ENCODE results near the gene DDX39A. TPM values are rescaled to one million over a fixed set of nuclear protein-coding genes. Genes with fewer than 3 reads are reported as not detected.

The DDX39A gene
- polyA plus RNA-seq, 1 donor from 2014 or later: 76.4 TPM

DNA sequence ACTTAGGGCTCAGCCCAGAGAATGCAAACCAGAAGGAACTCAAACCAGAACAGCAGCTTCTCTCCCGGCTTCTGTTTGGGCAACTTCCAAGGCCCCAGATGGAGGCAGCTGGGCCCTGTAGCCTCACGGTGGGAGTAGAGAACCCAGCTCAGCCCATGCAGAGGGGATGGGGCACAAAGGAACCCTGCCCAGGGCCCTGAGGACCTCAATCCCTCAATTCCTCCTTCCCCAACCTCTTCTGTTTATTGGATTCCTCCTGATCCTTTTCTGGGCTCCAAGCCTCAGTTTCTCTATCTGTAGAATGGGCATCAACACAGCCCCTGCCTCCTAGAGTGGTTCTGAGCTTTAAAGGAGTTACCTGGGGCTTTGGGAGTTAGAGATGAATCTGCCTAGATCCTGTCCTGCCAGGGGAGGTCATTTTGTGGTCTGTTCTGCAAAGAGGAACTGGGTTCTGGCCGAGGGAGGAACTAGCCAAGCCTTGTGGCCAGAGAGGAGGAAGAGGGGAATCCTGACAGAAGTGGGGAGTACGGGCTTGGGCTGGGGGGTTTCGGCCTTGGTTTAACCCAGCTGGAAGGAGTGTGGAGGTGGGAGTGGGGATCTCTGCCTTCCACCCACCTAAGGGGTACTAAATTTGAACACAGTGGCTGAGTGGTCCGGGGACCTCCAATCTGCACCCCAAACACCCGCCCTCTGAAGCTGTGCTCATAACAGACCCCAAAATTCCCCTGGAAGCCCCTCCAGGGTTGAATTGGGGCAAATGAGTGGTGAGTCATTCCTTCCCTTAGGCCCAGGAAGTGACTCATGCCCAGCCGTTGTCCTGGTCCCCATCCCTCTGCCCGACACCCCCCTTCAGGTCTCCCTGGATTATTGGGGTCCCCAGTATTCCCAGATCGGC is 35.2 kb downstream of the DDX39A start:
- Histone ChIP-seq H3K4me3 (ENCODE audit: low read length) (no peak overlapping the region), H3K9ac (ENCODE audit: low read length) (no peak overlapping the region), H3K27me3 (ENCODE audit: insufficient read depth, low read depth, low read length) (no peaks in the 10 kb centered on the region), H4K20me1 (ENCODE audit: insufficient read depth) (no peaks in the 10 kb centered on the region), H3K27ac (ENCODE audit: low read length) (no peak overlapping the region), H2AFZ (ENCODE audit: low read depth, low read length) (no peak overlapping the region), H3K79me2 (replicated peaks; ENCODE audit: insufficient read depth, low read length) (no peaks in the 10 kb centered on the region), H3K9me3 (ENCODE audit: low read length) (no peaks in the 10 kb centered on the region), H3K36me3 (ENCODE audit: insufficient read depth, low read length) (no peaks in the 10 kb centered on the region), H3F3A (ENCODE audit: insufficient read depth, low read length, poor library complexity, severe bottlenecking) (no peaks in the 10 kb centered on the region), H3K9me2 (ENCODE audit: insufficient read depth, low read length) (no peaks in the 10 kb centered on the region), H3K4me2 (ENCODE audit: low read length) (no peak overlapping the region)
- TF ChIP-seq, protein P1, sequence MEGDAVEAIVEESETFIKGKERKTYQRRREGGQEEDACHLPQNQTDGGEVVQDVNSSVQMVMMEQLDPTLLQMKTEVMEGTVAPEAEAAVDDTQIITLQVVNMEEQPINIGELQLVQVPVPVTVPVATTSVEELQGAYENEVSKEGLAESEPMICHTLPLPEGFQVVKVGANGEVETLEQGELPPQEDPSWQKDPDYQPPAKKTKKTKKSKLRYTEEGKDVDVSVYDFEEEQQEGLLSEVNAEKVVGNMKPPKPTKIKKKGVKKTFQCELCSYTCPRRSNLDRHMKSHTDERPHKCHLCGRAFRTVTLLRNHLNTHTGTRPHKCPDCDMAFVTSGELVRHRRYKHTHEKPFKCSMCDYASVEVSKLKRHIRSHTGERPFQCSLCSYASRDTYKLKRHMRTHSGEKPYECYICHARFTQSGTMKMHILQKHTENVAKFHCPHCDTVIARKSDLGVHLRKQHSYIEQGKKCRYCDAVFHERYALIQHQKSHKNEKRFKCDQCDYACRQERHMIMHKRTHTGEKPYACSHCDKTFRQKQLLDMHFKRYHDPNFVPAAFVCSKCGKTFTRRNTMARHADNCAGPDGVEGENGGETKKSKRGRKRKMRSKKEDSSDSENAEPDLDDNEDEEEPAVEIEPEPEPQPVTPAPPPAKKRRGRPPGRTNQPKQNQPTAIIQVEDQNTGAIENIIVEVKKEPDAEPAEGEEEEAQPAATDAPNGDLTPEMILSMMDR (IDR thresholded peaks at IDR 0.05; ENCODE audit: poor library complexity, severe bottlenecking): no peak
- TF ChIP-seq EP300 (conservative IDR thresholded peaks at IDR 0.05; ENCODE audit: poor library complexity, severe bottlenecking) (no peak), POLR2AphosphoS5 (IDR thresholded peaks at IDR 0.05) (no peak), TAF1 (IDR thresholded peaks at IDR 0.05; ENCODE audit: low read depth) (no peak), EZH2 (IDR thresholded peaks at IDR 0.05; ENCODE audit: borderline replicate concordance, insufficient read depth, low read length, poor library complexity, severe bottlenecking) (no peak), SMC3 (conservative IDR thresholded peaks at IDR 0.05; ENCODE audit: poor library complexity) (no peak), RAD21 (conservative IDR thresholded peaks at IDR 0.05) (no peak), MXI1 (conservative IDR thresholded peaks at IDR 0.05; ENCODE audit: poor library complexity, severe bottlenecking) (no peak)
- TF ChIP-seq, protein P2, sequence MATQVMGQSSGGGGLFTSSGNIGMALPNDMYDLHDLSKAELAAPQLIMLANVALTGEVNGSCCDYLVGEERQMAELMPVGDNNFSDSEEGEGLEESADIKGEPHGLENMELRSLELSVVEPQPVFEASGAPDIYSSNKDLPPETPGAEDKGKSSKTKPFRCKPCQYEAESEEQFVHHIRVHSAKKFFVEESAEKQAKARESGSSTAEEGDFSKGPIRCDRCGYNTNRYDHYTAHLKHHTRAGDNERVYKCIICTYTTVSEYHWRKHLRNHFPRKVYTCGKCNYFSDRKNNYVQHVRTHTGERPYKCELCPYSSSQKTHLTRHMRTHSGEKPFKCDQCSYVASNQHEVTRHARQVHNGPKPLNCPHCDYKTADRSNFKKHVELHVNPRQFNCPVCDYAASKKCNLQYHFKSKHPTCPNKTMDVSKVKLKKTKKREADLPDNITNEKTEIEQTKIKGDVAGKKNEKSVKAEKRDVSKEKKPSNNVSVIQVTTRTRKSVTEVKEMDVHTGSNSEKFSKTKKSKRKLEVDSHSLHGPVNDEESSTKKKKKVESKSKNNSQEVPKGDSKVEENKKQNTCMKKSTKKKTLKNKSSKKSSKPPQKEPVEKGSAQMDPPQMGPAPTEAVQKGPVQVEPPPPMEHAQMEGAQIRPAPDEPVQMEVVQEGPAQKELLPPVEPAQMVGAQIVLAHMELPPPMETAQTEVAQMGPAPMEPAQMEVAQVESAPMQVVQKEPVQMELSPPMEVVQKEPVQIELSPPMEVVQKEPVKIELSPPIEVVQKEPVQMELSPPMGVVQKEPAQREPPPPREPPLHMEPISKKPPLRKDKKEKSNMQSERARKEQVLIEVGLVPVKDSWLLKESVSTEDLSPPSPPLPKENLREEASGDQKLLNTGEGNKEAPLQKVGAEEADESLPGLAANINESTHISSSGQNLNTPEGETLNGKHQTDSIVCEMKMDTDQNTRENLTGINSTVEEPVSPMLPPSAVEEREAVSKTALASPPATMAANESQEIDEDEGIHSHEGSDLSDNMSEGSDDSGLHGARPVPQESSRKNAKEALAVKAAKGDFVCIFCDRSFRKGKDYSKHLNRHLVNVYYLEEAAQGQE (IDR thresholded peaks at IDR 0.05; ENCODE audit: borderline replicate concordance): no peak

DNA sequence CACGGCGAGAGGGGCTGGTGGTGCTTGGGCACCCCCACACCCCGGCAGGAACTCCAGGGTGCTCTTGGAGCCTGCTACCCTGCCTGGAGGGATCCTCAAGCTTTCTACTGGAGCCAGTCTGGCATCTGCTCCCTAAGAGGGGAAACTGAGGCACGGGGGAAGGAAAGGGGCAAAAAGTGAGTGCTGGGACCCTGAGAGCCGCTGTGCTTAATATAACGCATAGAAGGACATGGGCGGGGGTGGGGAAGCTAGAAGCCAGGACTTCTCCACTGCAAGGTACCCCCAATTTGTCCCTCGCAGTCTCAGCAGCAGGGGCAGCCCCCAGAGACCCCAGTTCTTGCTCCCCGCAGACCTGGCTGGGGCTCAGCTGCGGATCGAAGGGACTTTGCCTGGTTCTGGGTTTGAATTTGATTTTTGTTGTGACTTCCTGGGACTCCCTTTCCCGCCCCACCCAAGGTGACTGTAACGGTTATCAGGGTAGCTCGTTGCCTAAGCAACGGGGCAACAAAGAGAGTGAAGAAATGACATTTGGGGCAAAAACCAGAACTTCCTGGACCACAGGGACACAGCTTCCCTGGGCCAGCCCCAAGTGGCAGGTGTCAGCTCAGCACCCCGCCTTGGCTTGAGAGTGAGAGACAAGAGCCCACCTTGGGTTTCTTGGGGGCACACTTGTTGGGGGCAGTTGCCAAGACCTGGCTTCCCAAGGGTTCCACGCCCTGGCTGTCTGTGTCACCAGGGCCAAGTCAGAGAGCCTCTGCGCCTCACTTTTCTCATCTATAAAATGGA is 37.3 kb downstream of the DDX39A start:
- H4K20me1 ChIP-seq (ENCODE audit: insufficient read depth): no peaks in the 10 kb centered on the region
- no peak overlapping the region for H3K4me3 ChIP-seq (ENCODE audit: low read length)
- no peaks in the 10 kb centered on the region for H3K9me3 ChIP-seq (ENCODE audit: low read length)
- H3K9ac ChIP-seq (ENCODE audit: low read length): no peak overlapping the region
- TF ChIP-seq, protein P1 (IDR thresholded peaks at IDR 0.05; ENCODE audit: poor library complexity, severe bottlenecking): no peak
- TF ChIP-seq RAD21 (conservative IDR thresholded peaks at IDR 0.05): no peak
- no peak for TF ChIP-seq MXI1 (conservative IDR thresholded peaks at IDR 0.05; ENCODE audit: poor library complexity, severe bottlenecking)
- TF ChIP-seq TAF1 (IDR thresholded peaks at IDR 0.05; ENCODE audit: low read depth): no peak
- TF ChIP-seq SMC3 (conservative IDR thresholded peaks at IDR 0.05; ENCODE audit: poor library complexity): no peak
- no peak for TF ChIP-seq EZH2 (IDR thresholded peaks at IDR 0.05; ENCODE audit: borderline replicate concordance, insufficient read depth, low read length, poor library complexity, severe bottlenecking)
- TF ChIP-seq EP300 (conservative IDR thresholded peaks at IDR 0.05; ENCODE audit: poor library complexity, severe bottlenecking): no peak
- no peak for TF ChIP-seq POLR2AphosphoS5 (IDR thresholded peaks at IDR 0.05)
- TF ChIP-seq, protein P2 (IDR thresholded peaks at IDR 0.05; ENCODE audit: borderline replicate concordance): no peak
- no peak overlapping the region for H3K27ac ChIP-seq (ENCODE audit: low read length)
- H3K9me2 ChIP-seq (ENCODE audit: insufficient read depth, low read length): no peaks in the 10 kb centered on the region
- no peak overlapping the region for H3K4me2 ChIP-seq (ENCODE audit: low read length)
- no peaks in the 10 kb centered on the region for H3F3A ChIP-seq (ENCODE audit: insufficient read depth, low read length, poor library complexity, severe bottlenecking)
- H3K79me2 ChIP-seq (replicated peaks; ENCODE audit: insufficient read depth, low read length): no peaks in the 10 kb centered on the region
- H3K36me3 ChIP-seq (ENCODE audit: insufficient read depth, low read length): no peaks in the 10 kb centered on the region
- no peaks in the 10 kb centered on the region for H3K27me3 ChIP-seq (ENCODE audit: insufficient read depth, low read depth, low read length)
- H2AFZ ChIP-seq (ENCODE audit: low read depth, low read length): no peak overlapping the region
